ENCODE results near the gene TP53BP1.
A peak's percentile ranks its signal among the peaks of the same experiment; 100 is the strongest.

Gene TP53BP1

DNA sequence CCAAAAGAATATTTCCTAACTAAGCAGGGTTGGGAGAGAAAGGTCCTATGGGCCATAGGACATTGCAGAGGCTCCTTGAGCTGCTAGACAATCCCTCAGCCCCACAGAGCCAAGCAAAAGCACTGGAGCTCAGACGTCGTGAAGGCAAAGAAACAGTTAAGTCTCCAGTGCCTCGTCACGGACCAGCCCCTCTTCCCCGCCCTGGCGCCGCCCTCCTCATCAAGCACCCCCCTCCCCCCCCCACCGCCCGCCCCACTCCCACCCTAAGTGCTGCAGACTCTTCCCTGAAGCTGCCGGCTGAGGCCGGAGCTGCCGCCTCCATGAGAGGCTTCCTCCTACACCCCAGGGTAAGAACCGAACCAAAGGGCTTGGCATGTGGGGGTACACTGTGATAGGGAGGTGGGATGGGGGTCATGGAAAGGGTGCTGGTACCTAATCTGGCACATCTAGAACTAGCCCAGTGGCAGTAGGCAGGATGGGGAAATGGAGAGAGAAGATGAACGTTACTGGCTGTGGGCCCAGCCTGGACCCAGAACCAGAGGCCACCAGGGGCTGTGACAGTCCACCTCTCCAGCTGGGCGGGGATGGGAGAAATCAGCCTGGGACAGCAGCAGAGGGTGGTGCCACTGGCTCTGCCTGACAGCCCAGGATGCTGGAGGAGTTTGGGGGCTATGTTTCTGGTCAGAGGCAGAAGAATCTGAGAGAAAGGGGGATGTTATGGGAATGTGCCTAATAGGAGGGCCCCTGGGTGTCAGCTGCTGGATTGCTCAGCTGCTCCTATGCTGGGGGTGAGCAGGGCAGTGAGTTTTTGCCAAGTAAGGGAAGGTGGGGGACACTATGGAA, 24.6 kb upstream of the TP53BP1 start, which contains the start of gene MAP1A:
TSS of gene MAP1A (plus strand) at position 255 of the 843 bp plus-strand sequence. CDS start 3,866 bp downstream, outside the sequence.
- no peak for DNase-seq

DNA sequence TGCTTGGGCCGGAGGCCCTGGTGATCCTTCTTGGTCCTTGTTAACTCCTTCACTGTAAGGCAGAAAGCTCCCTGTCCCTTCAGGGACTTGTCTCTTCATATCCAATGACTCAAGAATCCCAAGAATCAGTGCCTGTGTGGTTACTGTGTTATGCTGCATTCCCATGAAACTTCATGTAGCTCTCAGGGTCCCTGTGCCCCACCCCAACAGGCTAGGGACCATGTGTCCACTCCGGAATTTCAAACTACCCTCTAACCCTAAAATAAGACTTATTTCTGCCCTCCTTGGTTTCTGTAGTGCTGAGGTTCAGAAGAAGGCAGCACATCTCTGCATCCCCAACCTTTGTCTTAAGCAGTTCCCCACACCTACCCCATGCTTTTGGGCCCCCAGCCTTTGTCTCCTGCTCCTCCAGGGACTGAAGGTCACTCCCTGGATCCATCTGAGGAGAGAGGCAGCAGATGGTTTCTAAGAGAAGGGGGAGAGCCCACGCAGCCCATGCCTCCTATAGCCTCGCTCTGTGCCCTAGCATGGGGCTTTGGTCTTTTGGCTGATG, 23.9 kb upstream of the TP53BP1 start:
- DNase-seq: no peak

DNA sequence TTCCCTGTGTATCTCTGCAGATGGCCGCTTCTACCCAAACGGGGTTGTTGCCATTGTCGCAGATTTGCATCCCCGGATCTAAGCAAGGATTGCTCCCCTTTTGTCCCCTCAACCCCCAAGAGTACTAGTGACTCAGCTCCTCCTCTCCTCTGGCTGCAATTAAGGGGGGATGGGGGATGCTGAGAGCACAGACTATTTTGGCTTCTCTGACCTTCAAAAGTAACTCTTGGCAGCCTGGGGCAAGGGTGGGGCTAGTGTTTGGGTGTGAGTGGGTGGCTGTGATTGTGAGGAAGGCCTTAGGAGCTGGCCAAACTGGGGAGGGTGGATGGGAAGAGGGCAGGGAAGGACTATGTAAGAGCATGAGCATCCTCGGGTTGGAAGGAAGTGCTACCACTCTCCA, 23.2 kb upstream of the TP53BP1 start:
- DNase-seq: no peak

DNA sequence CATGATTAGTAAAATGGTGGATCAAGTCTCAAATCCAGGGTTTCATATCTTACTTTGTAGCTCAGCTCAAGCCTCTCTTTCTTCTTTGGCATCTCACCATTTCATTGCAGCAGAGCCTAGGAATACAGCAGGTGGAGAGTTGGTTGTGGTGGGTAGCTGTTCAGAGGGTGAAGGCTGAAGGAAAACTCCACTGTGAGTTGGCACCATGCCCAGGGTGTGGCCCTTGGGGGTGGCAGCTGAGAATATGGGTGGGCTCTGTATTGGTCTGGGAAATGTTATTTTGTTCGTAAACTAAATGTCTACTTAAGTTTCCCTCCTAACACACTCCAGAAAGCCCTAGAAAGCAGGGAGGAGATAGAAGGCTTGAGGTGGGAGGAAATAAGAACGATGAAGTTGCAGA, 22.8 kb upstream of the TP53BP1 start:
- no peak for DNase-seq

DNA sequence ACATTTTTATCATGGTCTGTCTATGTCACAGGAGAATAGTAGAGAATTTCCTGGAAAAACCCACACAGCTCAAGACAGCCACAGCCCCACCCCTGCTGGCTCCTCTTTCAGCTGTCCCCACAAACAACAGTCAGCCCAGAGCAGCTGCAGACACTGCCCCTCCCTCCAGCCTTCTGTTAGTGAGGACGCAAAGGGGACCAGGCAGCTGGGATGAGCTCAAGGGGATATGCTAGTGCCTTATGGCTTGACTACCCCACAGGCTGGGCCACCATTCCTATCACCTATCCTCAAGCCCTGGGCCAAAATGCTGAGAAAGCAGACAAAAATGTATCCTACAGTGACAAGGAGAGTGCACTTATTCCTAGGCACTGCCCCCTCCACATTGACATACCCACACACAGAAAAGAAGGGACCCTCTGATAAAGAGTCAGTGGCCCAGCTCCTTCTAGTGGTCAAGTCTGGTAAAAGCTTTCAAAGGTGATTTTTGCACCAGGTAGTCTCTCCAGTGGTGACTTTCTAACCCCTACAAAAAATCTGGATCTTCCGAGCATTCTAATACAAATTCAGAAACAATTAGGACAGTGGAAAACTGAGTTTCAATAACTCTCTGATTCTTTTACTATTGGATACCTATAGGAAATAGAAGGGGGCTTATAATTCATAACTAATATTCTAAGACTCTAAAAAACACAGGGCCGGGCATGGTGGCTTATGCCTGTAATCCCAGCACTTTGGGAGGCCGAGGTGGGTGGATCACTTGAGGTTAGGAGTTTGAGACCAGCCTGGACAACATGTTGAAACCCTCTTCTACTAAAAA, 21.5 kb upstream of the TP53BP1 start:
- no peak for DNase-seq

DNA sequence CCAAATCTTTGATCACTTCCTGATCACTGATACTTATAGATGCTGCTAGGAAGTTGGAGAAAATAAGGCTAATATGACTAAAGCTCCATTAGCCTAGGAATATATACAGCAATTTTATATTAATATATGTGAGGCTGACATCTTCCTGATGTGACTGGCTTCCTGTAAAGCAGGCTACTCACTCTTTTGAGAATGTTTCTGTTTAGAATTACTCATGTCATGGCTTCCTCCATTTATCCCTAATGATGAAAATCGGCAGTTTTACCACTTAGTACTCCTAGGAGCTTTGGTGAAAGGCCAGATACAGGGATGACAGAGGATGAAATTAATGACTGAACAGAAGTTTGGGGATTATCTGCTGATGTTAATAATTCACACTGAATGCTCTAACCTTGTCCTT, 20.6 kb upstream of the TP53BP1 start:
- DNase-seq: no peak

DNA sequence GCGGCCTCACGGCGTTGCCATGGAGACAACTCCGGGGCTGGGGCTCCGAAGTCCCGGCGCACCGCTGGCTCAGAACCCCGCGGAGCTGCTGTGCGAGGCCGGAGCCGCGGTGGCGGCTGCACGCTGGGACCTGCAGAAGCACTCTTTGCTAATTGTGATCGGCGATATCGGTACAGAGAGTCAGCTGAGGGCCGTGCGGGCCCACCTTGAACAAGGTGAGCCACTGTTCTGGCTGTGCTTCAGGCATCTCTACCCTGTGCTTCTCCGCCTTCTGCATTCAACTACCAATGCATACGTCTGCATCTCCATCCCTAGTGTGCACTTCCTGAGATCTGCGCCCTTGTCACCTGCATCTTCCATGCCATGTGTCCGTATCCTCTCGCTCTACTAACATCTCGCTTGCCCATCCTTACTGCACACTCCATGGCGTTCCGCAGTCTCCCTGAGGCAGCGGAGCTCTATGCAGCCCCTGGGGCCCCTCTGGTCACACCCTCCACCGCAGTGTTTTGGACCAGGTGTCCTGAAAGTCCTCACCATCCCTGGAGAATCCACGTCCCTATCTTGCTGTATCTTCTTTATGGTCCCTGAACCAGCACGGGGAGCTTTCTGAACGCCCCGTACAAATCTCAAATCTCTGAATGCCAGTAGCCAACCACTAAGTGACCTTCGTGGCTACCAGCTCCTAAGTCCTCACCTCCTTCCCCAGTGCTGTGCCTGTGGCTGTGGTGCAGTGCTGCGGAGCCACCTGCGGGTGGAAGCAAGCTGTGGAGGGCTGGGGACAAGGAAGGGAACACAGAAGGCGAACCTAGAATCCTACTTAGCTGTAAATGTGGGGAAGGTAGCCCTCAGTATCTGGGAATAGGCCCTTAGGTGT, 18.3 kb upstream of the TP53BP1 start:
- DNase-seq: no peak

DNA sequence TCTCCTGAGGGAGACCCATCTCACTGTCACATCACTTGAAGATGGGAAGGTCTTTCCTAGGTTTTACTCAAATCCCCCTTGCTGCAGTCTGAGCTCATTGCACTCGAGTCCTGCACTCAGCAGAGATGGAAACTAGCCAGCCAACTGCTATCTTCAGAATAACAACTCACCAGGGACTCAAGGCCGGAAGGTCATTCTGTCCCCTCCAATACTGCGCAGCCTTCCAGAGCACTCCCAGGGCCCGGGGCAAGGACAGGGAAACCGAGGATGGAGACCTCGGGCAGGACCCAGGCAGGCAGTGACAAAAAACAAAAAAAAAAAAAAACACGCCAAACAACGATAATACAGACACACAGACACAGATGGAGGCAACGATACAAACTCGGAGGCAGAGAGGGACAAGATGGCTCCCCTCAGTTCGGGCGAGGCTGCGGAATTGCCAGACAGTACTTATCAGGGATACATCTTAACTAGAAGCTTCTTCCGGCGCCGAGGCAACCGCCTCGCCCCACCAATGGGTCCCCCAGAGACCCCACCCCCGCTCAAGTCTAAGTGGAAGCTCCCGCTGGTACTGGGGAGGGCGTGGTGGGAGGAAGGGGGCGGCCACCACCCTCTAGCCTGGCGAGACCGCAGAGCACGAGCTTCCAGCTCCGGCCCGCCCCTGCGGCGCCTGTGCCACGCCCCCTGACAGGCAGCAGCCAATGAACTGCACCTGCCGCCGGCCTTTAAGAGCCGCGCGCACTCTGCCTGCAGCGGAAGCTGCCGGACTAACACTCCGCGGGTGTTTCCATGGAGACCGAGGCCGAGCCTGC, 17.4 kb upstream of the TP53BP1 start:
- peak; percentile 94 for DNase-seq

DNA sequence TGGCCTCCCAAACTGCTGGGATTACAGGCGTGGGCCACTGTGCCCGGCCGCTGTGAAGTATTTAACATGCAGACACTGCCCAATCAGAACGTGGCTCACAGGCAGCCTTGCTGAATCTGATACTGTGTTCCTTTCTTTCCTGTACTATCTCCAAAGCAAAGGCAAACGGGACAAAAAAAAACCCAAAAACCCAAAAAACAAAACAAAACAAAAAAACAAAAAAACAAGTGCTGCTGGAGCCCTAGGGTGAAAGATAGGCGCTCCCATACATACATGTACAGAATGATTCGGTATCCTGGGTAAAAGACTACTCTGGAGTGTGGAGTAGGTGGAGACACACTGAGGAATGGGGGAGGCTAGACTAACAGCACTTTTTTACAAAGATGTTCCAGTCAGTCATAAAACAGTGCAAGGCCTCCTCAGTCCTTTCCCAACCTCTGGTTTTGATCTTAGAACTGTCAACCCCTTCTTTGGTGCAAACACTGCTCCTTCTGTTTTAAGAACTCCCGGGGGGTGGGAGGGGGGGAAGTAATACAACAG, 16.8 kb upstream of the TP53BP1 start:
- no peak for DNase-seq

DNA sequence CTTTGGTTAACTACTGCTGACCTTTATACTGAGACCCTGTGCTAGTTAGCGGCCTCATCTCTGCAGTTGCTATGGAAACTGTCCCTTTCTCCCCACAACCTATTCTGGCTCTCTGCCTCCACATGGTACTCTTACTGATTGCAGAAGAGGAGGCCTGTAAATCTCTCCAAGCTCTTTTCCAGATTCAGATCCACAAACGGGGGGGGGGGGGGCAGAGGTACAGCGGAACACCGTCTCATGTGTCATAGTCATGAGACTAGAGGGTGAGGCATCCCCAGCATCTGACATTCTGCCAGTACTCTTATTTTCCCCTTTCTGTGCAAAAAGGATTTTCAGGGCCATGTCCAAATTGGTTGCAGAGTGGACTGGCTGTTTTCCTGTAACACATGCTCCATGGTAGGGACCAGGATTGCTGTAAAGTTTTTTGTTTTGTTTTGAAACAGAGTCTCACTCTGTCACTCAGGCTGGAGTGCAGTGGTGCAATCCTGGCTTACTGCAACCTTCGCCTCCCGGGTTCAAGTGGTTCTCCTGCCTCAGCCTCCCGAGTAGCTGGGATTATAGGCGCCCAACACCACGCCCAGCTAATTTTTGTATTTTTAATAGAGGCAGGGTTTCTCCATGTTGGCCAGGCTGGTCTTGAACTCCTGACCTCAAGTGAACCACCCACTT, 16.2 kb upstream of the TP53BP1 start:
- DNase-seq: no peak

DNA sequence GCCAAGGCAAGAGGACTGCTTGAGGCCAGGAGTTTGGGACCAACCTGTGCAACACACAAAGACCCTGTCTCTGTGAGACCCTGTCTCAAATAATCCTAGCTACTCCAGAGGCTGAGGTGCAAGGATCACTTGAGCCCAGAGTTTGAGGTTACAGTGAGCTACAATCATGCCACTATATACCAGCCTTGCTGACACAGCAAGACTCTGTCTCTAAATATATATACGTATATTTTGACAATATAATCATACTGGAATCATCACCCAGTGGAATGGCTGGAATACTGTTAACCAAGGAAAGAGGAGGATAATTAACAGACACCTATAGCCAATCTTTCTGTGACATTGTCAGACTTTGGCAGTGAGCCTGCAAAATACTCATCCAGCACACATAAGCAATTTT, 15.5 kb upstream of the TP53BP1 start:
- no peak for DNase-seq

DNA sequence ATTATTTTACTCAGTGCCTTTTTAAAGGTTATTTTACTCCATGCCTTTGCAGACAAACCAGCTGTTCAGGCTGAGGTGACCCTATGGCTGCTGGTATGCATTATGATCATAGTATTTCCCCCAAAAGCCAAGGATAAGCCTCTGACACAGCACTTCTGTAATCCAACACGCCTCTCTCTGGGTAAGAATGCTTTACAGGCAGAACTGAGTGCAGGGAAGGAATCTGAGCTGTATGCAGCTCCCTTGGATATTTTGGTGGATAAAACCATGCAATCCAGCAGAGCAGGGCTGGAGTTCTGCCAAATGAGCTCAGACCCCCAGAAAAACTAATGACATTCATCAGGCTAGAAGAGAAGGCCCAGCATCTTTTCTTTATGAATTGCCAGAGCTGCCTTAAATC, 12.8 kb upstream of the TP53BP1 start:
- no peak for DNase-seq

DNA sequence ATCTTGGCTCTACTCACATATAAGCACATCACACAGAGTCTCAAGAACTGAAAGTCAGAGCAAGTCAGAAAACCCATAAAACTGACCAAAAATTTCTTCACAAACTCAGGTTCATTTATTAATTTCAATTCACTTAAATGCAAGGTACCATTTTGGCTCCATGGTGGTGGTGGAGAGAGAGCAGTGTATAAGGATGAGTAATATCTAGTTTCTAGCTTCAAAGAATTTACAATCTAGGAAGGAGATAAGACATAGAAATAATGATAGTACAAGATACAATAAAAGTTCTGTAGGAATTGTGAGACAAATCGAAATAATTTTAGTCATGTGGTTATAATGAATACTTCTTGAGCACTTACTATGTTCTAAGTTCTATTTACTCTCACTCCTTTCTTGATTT, 6.7 kb upstream of the TP53BP1 start:
- DNase-seq: no peak

DNA sequence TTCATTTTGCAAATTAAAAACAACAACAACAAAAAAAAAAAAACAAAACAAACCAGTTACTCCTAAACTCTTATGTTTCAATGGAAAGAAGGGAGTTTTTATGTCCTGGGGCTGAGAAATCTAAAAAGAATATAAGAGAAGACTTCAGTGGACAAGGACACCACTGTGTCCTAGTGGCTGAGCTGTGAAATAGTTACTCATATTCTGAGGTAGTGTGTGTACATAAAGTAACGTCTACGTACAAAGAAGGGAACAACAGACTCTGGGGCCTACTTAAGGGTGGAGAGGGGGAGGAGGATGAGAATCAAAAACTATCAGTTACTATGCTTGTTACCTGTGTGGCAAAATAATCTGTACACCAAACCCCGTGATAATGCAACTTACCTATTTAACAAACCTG, 6.0 kb upstream of the TP53BP1 start:
- no peak for DNase-seq

DNA sequence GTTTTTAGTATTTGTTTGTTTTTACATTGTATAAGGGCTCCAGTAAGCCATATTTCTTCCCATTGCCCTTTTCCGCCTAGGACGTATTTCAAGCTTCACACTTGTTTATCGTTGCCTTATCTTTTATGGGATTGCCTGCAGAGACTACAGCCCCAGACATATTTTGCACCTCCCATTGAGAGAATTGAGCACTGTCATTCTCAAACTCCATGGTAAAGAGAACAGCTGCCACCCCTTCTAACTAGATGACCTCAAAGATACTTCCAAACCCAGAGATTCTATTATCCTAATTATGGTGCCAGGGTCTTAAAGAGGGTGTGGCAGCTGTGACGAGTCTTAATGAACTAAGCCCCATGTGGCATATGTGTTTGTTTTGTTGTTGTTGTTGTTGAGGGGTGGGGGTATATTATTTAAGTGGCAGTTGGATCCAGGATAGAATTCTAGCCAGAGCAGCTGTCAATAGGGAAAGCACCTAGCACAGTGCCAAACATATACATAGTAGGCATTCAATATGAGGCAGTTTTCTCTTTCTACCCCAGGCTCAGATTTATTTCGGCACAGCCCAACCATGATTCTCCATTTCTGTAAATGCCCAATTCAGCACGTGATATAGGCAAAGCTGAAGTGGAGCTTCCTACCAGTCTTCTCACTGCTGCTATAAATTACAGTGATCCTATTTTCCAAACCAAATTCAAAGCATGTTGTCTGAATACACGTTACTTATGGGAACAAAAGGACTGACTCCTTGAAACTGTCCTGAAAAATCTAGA, 932 bp upstream of the TP53BP1 start:
- DNase-seq: no peak

DNA sequence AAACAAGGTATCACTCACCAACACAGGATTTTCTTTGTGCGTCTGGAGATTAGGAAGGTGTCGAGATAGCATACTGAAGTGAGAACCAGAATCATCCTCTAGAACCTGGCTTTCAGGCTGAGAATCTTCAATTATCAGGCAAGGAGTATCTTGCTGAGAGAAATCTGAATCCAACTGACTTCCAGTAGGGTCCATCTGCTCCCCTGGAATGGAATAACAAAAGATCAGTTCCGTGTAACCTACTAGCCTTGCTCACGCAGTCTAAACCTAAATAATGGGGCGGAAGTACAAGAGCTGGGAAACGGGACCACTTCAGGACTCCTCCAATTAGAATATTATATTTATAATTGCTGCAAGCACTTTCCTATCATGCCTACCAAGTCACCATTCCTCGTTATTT, 690 bp downstream of the TP53BP1 start:
- DNase-seq: no peak

DNA sequence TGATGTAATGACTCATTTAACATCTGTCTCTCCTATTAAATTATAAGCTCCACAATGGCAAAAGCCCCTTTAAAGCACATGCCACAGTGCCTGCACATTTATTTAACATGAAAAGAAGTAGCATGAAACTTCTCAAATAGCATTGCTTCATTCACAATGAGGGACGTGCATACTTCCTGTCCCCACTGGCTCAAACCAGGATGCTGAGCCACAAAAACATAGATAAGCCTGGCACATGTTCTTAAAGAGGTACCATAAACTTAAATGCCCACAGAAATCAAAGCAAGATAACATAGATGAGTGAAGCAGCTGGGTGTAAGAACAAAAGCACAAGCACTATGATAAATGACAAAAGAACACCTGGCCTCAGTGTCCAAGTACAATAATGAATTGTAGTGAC, 3.8 kb downstream of the TP53BP1 start:
- no peak for DNase-seq

DNA sequence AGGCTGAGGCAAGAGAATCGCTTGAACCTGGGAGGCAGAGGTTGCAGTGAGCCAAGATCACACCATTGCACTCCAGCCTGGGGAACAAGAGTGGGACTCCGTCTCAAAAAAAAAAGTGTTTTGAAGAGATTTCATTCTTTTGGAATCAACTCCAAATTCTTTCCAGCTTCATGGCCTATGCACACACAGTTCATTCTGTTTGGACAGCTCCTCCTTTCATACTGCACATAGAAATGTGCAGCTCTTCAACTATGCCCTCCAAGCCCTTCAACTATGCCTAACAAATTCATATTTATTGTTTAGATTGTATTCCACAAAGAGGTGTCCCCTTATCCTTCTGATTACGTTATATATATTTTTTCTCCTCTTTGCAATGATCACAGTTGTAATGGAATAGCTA, 4.2 kb downstream of the TP53BP1 start:
- DNase-seq: no peak

DNA sequence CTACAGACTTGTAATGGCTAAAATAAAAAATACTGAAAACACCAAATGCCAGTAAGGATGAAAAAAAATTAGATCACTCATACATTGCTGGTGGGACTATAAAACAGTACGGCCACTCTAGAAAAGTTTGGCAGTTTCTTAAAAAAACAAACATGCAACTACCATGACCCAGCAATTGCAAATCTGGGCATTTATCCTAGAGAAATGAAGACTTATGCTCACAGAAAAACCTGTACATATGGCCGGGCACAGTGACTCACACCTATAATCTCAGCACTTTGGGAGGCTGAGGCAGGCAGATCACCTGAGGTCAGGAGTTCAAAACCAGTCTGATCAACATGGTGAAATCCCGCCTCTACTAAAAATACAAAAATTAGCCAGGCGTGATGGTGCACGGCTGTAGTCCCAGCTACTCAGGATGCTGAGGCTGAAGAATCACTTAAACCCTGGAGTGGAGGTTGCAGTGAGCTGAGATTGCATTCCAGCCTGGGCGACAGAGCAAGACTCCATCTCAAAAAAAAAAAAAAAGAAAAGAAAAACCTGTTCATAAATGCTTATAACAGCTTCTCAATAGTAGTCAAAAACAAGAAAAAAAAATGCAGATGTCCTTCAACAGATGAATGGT, 5.6 kb downstream of the TP53BP1 start:
- no peak for DNase-seq

DNA sequence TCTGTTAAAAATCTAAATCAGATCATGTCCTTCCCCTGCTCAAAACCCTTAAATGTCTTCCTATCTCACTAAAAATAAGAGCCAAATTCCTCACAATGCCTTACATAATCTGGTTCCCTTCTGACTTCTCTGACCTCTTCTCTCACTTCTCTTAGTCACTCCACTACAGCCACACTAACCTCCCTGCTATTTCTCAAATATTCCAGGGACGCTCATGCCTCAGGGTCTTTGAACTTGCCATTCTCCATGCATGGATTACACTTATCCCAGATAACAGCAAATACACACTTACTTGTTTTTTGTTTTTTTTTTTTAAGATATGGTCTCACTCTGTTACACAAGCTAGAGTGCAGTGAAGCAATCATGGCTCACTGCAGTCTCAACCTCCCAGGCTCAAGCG, 8.5 kb downstream of the TP53BP1 start:
- DNase-seq: no peak

All from activated gamma-delta T cell treated with Interleukin-2 at 50 U/mL for 16 hours (primary cell).